RWPE2 (cell line): ENCODE data around the gene PHB1.
"Not testable (repeated sequence)": the region's sequence is repeated elsewhere in the genome, so short reads cannot be mapped to it uniquely, and the experiment has no call there.

ENCODE experiments used
- ATAC-seq: fragments of 200-7000 bp; cut with Tn5 transposase; 3 replicates; pipeline ENCODE4 v1.9.1; 2021; ENCODE audit warnings: low read depth
- DNase-seq: peaks from one replicate; pipeline ENCODE4 v3.0.0-alpha.2; 2020; ENCODE audit warnings: low spot score
- H3K27ac ChIP-seq: fragments of 450-650 bp; 2 replicates; pipeline ENCODE4 v1.5.1; 2017; ENCODE audit warnings: mild to moderate bottlenecking; ENCODE audit not compliant: poor library complexity, severe bottlenecking
- H3K27me3 ChIP-seq: fragments of 250-450 bp; sonication (Bioruptor Pico); 2 replicates; pipeline ENCODE4 v1.5.1; 2021; ENCODE audit warnings: mild to moderate bottlenecking, moderate library complexity; ENCODE audit not compliant: insufficient read depth, poor library complexity, severe bottlenecking
- H3K36me3 ChIP-seq: fragments of 250-450 bp; sonication (Bioruptor Pico); 2 replicates; pipeline ENCODE4 v1.5.1; 2020; ENCODE audit warnings: low read depth, mild to moderate bottlenecking, moderate library complexity
- H3K4me1 ChIP-seq: fragments of 250-450 bp; sonication (Bioruptor Pico); 2 replicates; pipeline ENCODE4 v1.5.1; 2021; ENCODE audit warnings: mild to moderate bottlenecking, moderate library complexity; ENCODE audit not compliant: insufficient read depth, poor library complexity, severe bottlenecking
- H3K4me3 ChIP-seq: fragments of 250-450 bp; sonication (Bioruptor Pico); 2 replicates; pipeline ENCODE4 v1.5.1; 2021; ENCODE audit warnings: mild to moderate bottlenecking, moderate library complexity; ENCODE audit not compliant: severe bottlenecking
- H3K9me3 ChIP-seq: fragments of 250-450 bp; sonication (Bioruptor Pico); 2 replicates; pipeline ENCODE4 v1.5.1; 2021; ENCODE audit warnings: mild to moderate bottlenecking, moderate library complexity; ENCODE audit not compliant: severe bottlenecking
- TF ChIP-seq, protein P1 (sequence below): fragments of 450-650 bp; IDR thresholded peaks from one replicate; pipeline ENCODE4 v1.5.1; 2017; ENCODE audit warnings: mild to moderate bottlenecking, moderate library complexity; ENCODE audit not compliant: poor library complexity, severe bottlenecking

Gene PHB1

DNA sequence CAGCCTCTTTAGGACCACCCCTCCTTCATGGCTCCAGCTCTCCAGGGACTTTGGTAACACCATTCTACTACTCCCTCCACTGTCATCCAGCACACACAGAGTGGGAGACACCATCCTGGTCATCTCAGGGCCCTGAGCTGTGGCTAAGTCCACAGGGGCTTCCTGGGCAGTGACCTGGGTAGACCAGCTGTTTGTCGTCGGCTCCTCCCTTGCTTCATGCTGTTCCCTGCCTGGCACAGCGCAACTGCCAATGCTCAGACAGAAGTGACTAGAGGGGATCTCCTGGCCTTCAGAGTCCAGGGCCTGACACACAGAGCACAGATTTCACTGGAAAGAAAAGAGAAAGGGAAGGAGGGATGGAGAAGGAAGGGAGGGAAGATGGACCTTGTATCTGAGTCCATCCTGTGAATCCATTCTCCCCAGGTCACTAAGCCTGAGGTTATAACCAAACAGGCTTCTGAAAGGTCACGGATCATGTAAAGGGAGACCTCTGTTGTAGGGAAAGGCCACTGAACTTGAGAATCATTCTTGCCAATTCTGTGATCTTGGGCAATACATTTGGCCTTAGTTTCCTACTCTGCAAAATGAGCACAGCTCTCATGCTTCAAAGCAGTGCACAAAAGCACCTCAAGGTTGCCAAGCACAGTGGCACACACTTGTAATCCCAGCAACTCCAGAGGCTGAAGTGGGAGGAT lies 18.5 kb upstream of the PHB1 start:
- Histone ChIP-seq H3K4me1 (no peaks in the 10 kb centered on the region), H3K36me3 (no peaks in the 10 kb centered on the region), H3K27ac (no peak overlapping the region), H3K27me3 (no peaks in the 10 kb centered on the region), H3K4me3 (no peak overlapping the region), H3K9me3 (no peaks in the 10 kb centered on the region)
- DNase-seq = no peak
- TF ChIP-seq, protein P1, sequence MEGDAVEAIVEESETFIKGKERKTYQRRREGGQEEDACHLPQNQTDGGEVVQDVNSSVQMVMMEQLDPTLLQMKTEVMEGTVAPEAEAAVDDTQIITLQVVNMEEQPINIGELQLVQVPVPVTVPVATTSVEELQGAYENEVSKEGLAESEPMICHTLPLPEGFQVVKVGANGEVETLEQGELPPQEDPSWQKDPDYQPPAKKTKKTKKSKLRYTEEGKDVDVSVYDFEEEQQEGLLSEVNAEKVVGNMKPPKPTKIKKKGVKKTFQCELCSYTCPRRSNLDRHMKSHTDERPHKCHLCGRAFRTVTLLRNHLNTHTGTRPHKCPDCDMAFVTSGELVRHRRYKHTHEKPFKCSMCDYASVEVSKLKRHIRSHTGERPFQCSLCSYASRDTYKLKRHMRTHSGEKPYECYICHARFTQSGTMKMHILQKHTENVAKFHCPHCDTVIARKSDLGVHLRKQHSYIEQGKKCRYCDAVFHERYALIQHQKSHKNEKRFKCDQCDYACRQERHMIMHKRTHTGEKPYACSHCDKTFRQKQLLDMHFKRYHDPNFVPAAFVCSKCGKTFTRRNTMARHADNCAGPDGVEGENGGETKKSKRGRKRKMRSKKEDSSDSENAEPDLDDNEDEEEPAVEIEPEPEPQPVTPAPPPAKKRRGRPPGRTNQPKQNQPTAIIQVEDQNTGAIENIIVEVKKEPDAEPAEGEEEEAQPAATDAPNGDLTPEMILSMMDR = no peak
- ATAC-seq = no peak

GRCh38 chr17:49431743-49432142 lies 17.1 kb upstream of the PHB1 start:
- Histone ChIP-seq H3K4me1 (no peaks in the 10 kb centered on the region), H3K36me3 (no peaks in the 10 kb centered on the region), H3K27me3 (no peaks in the 10 kb centered on the region), H3K4me3 (no peak overlapping the region), H3K9me3 (no peaks in the 10 kb centered on the region), H3K27ac (no peak overlapping the region)
- no peak for ATAC-seq
- DNase-seq = no peak
- TF ChIP-seq, protein P1 = no peak

GRCh38 chr17:49425004-49425286 lies 10.3 kb upstream of the PHB1 start:
- DNase-seq (no peak), ATAC-seq (no peak)
- Histone ChIP-seq H3K4me1 (no peaks in the 10 kb centered on the region), H3K27ac (no peak overlapping the region), H3K27me3 (peaks cover 4% of the 10 kb centered on the region), H3K36me3 (no peaks in the 10 kb centered on the region), H3K4me3 (no peak overlapping the region), H3K9me3 (peaks cover 4% of the 10 kb centered on the region)
- TF ChIP-seq, protein P1 = no peak

GRCh38 chr17:49424276-49425003 lies 9.8 kb upstream of the PHB1 start:
- not testable (repeated sequence) for H3K4me3 ChIP-seq, H3K36me3 ChIP-seq, H3K27ac ChIP-seq, H3K9me3 ChIP-seq, ATAC-seq, H3K27me3 ChIP-seq, DNase-seq, H3K4me1 ChIP-seq

- DNase-seq (no peak), ATAC-seq (no peak)
- no peak overlapping the region for H3K4me3 ChIP-seq
- no peaks in the 10 kb centered on the region for H3K4me1 ChIP-seq
- no peak overlapping the region for H3K27ac ChIP-seq
- TF ChIP-seq, protein P1 = no peak
- H3K27me3 ChIP-seq = peaks cover 4% of the 10 kb centered on the region
- H3K36me3 ChIP-seq = no peaks in the 10 kb centered on the region
- H3K9me3 ChIP-seq = peaks cover 4% of the 10 kb centered on the region
Observed at GRCh38 chr17:49422714-49423113, 8.0 kb upstream of the PHB1 start.

- not testable (repeated sequence) for ATAC-seq, H3K4me1 ChIP-seq, H3K27ac ChIP-seq, H3K9me3 ChIP-seq, H3K4me3 ChIP-seq, H3K27me3 ChIP-seq, H3K36me3 ChIP-seq
- DNase-seq = peak; percentile 37
Observed at GRCh38 chr17:49419761-49420160, 5.1 kb upstream of the PHB1 start.

DNA sequence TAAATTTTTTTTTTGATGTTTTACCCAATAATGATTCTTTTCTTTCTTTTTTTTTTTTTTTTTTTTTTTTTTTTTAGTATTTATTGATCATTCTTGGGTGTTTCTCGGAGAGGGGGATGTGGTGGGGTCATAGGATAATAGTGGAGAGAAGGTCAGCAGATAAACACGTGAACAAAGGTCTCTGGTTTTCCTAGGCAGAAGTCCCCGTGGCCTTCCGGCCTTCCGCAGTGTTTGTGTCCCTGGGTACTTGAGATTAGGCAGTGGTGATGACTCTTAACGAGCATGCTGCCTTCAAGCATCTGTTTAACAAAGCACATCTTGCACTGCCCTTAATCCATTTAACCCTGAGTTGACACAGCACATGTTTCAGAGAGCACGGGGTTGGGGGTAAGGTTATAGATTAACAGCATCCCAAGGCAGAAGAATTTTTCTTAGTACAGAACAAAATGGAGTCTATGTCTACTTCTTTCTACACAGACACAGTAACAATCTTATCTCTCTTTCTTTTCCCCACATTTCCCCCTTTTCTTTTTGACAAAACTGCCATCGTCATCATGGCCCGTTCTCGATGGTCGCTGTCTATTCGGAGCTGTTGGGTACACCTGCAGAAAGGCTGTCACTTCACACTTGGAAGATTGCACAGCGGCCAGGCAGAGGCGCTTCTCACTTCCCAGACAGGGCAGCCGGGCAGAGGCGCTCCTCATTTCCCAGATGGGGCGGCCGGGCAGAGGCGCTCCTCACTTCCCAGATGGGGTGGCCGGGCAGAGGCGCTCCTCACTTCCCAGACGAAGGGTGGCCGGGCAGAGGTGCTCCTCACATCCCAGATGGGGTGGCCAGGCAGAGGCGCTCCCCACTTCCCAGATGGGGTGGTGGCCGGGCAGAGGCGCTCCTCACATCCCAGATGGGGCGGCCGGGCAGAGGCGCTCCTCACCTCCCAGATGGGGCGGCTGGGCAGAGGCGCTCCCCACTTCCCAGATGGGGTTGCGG lies 4.4 kb upstream of the PHB1 start:
- not testable (repeated sequence) for ATAC-seq

More for the DNA sequence above, 4.4 kb upstream of the PHB1 start:
- not testable (repeated sequence) for H3K4me3 ChIP-seq, H3K4me1 ChIP-seq, H3K36me3 ChIP-seq, H3K27ac ChIP-seq, H3K27me3 ChIP-seq, H3K9me3 ChIP-seq
- peak; percentile 16 for DNase-seq
